Esophagus muscularis mucosa (tissue), 4 donors: ENCODE data around the gene TIMP1. TPM values are rescaled to one million over a fixed set of nuclear protein-coding genes. Genes with fewer than 3 reads are reported as not detected.
A peak's percentile ranks its signal among the peaks of the same experiment; 100 is the strongest.

ENCODE experiments used
- DNase-seq: peaks from one replicate; pipeline ENCODE4 v3.0.0-alpha.2; 2017; ENCODE audit errors: extremely low spot score
- H3K27ac ChIP-seq, 4 donors: fragments of 200-600 bp; sonication (generic); replicated peaks in 1 of 4; 1 replicate in 3 of 4; 2 replicates in 1 of 4; pipeline ENCODE4 v1.5.1; 2016 to 2019; ENCODE audit warnings: mild to moderate bottlenecking in 1 of 4
- H3K27me3 ChIP-seq, 4 donors: fragments of 200-600 bp; sonication (generic); one replicate each; pipeline versions ENCODE4 v1.5.1 to v1.6.0; 2016 to 2019
- H3K36me3 ChIP-seq, 4 donors: fragments of 200-600 bp; sonication (generic); one replicate each; pipeline ENCODE4 v1.5.1; 2016 to 2019
- H3K4me1 ChIP-seq, 4 donors: fragments of 200-600 bp; sonication (generic); one replicate each; pipeline ENCODE4 v1.5.1; 2016 to 2019
- H3K4me3 ChIP-seq, 4 donors: fragments of 200-600 bp; sonication (generic); 1 replicate in 2 of 4; 2 replicates in 2 of 4; pipeline ENCODE4 v1.5.1; 2016 to 2019; ENCODE audit warnings: mild to moderate bottlenecking in 4 of 4, moderate library complexity in 1 of 4
- H3K9me3 ChIP-seq, 4 donors: fragments of 200-600 bp; sonication (generic); 1 replicate in 3 of 4; 2 replicates in 1 of 4; pipeline ENCODE4 v1.5.1; 2016 to 2019
- CTCF ChIP-seq, 3 experiments: fragments of 200-600 bp in 2 of 3; fragments of 450-650 bp in 1 of 3; sonication (generic) in 2 of 3; IDR thresholded peaks; one replicate each; pipeline ENCODE4 v1.5.1; 2017 to 2019; ENCODE audit warnings: antibody characterized with exemption in 3 of 3, mild to moderate bottlenecking in 2 of 3, moderate library complexity in 1 of 3
- EP300 ChIP-seq: sonication (generic); formaldehyde crosslinking; IDR thresholded peaks from one replicate; pipeline ENCODE4 v1.6.1; 2017; ENCODE audit warnings: antibody characterized with exemption
- POLR2A ChIP-seq: fragments of 450-650 bp; IDR thresholded peaks from one replicate; pipeline ENCODE4 v1.6.1; 2017; ENCODE audit warnings: antibody characterized with exemption, moderate library complexity, mild to moderate bottlenecking, low read depth
- POLR2AphosphoS5 ChIP-seq, 2 donors: sonication (generic); formaldehyde crosslinking; IDR thresholded peaks; one replicate each; pipeline ENCODE4 v1.6.1; 2017; ENCODE audit warnings: antibody characterized with exemption in 2 of 2
- WGBS: methylation state at CpG from one replicate; pipeline ENCODE4 v1.1.5; 2018; 5-methylcytosine and 5-hydroxymethylcytosine counted together
- intact Hi-C: fragments of 100-400 bp; cut with DNase I; formaldehyde crosslinking; loops from one replicate; pipeline ENCODE4 v1.15.1; 2023
- total RNA-seq, 4 donors: library from RNA; depleted of rRNA; stranded (reverse); fragments of >200 nt; gene quantifications; one replicate each; pipeline versions ENCODE4 v1.1.0 to v1.2.1, GENCODE V29; 2016

Gene TIMP1
- total RNA-seq, 4 donors from 2014 or later = 82.6 to 251 (median 178) TPM

DNA sequence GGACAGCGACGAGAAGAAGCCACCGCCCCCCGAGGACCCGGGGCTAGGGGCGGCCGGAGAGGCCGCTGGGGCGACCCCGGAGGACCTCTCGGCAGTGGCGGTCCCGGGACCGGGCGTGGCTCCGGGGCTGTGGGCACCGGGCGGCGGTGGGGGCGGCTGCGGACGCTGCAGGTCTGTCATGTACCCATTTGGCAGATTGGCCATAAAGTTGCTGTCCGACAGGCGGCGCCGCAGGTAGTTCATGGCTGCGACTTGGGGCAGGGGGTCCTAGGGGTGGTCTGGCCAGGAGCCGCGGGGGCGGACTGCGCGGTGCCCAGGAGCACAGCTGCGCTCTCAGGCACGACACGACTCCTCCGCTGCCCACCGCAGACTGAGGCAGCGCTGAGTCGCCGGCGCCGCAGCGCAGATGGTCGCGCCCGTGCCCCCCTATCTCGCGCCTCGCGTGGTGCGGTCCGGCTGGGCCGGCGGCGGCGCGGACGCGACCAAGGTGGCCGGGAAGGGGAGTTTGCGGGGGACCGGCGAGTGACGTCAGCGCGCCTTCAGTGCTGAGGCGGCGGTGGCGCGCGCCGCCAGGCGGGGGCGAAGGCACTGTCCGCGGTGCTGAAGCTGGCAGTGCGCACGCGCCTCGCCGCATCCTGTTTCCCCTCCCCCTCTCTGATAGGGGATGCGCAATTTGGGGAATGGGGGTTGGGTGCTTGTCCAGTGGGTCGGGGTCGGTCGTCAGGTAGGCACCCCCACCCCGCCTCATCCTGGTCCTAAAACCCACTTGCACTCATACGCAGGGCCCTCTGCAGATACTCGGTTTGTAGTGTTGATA is 37.5 kb downstream of the TIMP1 start, which contains the start of gene SYN1:
Gene SYN1, minus strand, starts transcription at position 372 of the 817 bp plus-strand sequence. Its CDS starts 129 bp downstream, at position 243.
- peaks cover 0 to 16% (median 3%) of the 10 kb centered on the region in 4 donors for H3K27me3 ChIP-seq
- DNase-seq = peak; percentile 5
- H3K36me3 ChIP-seq = no peaks in the 10 kb centered on the region
- TF ChIP-seq POLR2A (no peak), POLR2AphosphoS5 (IDR thresholded peaks at IDR 0.05) (peak; percentile 34 to 68), EP300 (no peak), CTCF (IDR thresholded peaks at IDR 0.05) (peak; percentile 32 to 37 (median 33))
- H3K4me1 ChIP-seq = peaks cover 3 to 17% (median 12%) of the 10 kb centered on the region in 4 donors
- no peaks in the 10 kb centered on the region for H3K9me3 ChIP-seq
- intact Hi-C loops = no loop called here
- H3K4me3 ChIP-seq = peak within 1 kb of the TSS; percentile 33 to 53 (median 40)
- 76% methylated on average over 5 of the region's 88 CpGs for WGBS
- no peak within 1 kb of the TSS for H3K27ac ChIP-seq

GRCh38 chrX:47620303-47620685 is 38.1 kb downstream of the TIMP1 start:
- 56% methylated on average over 9 of the region's 9 CpGs for WGBS
- intact Hi-C loops = no loop called here

GRCh38 chrX:47621851-47622250 is 39.6 kb downstream of the TIMP1 start:
- DNase-seq = no peak

More at GRCh38 chrX:47620303-47620685, 38.1 kb downstream of the TIMP1 start:
- H3K27me3 ChIP-seq = peaks cover 0 to 16% (median 3%) of the 10 kb centered on the region in 4 donors
- H3K27ac ChIP-seq = no peak overlapping the region
- H3K4me1 ChIP-seq = peaks cover 3 to 17% (median 12%) of the 10 kb centered on the region in 4 donors
- DNase-seq = no peak
- no peaks in the 10 kb centered on the region for H3K9me3 ChIP-seq
- no peak for TF ChIP-seq POLR2AphosphoS5 (IDR thresholded peaks at IDR 0.05)
- TF ChIP-seq EP300 = no peak
- no peak for TF ChIP-seq CTCF (IDR thresholded peaks at IDR 0.05)
- no peak for TF ChIP-seq POLR2A
- H3K4me3 ChIP-seq = no peak overlapping the region
- no peaks in the 10 kb centered on the region for H3K36me3 ChIP-seq

GRCh38 chrX:47623540-47624027 is 41.3 kb downstream of the TIMP1 start:
- 40% methylated on average over 7 of the region's 35 CpGs for WGBS
- intact Hi-C loops = no loop called here
- no peak for DNase-seq
- Histone ChIP-seq H3K4me3 (peak overlapping the region; percentile 16 to 41 (median 24)), H3K9me3 (no peaks in the 10 kb centered on the region), H3K4me1 (peaks cover 3 to 17% (median 12%) of the 10 kb centered on the region in 4 donors), H3K27me3 (peaks cover 0 to 16% (median 3%) of the 10 kb centered on the region in 4 donors), H3K27ac (no peak overlapping the region), H3K36me3 (no peaks in the 10 kb centered on the region)
- no peak for TF ChIP-seq CTCF (IDR thresholded peaks at IDR 0.05)
- TF ChIP-seq POLR2AphosphoS5 (IDR thresholded peaks at IDR 0.05) = no peak
- TF ChIP-seq EP300 = no peak

More at GRCh38 chrX:47621851-47622250, 39.6 kb downstream of the TIMP1 start:
- no peak for TF ChIP-seq EP300
- TF ChIP-seq POLR2A = no peak
- no peak for TF ChIP-seq POLR2AphosphoS5 (IDR thresholded peaks at IDR 0.05)
- no peak for TF ChIP-seq CTCF (IDR thresholded peaks at IDR 0.05)
- H3K27ac ChIP-seq = no peak overlapping the region
- H3K36me3 ChIP-seq = no peaks in the 10 kb centered on the region
- peaks cover 0 to 16% (median 3%) of the 10 kb centered on the region in 4 donors for H3K27me3 ChIP-seq
- H3K4me3 ChIP-seq = no peak overlapping the region
- intact Hi-C loops = no loop called here
- no peaks in the 10 kb centered on the region for H3K9me3 ChIP-seq
- H3K4me1 ChIP-seq = peaks cover 3 to 17% (median 12%) of the 10 kb centered on the region in 4 donors
- 83% methylated on average over 6 of the region's 6 CpGs for WGBS
